ENCODE data around the gene BTBD16.

DNA sequence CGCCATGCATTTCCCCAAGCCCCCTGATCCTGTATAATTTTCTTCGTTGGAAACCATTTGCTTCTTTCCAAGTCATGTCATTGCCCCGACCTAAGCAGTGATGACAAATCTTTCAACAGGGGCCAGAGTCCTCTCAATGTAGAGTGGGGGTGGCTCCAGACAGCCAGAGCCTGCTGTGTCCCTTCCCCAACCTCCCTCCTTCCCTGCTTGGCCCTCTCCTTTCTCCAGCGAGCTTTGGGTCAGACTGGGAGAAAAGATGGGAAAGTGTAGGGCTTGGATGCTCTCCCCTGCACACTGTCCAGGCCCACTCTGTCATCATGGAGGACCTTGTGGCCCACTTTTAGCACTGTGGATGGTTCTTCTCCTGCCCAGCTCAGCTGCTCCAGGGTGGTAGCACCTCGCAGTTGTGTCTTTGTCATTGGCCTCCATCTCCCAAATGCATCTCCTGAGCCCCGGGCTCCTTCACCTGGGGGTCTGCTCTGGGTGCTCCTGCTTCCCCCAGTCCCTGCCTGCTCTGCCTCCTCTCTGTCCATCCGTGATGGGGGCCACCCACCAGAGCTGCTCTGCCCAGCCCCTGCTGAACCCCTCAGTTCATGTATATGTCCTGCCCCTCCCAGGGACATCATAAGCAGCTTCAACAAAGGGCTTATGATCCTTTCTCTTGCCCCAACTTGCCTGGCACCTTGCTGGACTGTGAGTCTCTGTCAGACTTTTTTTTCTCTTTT, 37.5 kb downstream of the BTBD16 start:
- TF ChIP-seq, protein P1, sequence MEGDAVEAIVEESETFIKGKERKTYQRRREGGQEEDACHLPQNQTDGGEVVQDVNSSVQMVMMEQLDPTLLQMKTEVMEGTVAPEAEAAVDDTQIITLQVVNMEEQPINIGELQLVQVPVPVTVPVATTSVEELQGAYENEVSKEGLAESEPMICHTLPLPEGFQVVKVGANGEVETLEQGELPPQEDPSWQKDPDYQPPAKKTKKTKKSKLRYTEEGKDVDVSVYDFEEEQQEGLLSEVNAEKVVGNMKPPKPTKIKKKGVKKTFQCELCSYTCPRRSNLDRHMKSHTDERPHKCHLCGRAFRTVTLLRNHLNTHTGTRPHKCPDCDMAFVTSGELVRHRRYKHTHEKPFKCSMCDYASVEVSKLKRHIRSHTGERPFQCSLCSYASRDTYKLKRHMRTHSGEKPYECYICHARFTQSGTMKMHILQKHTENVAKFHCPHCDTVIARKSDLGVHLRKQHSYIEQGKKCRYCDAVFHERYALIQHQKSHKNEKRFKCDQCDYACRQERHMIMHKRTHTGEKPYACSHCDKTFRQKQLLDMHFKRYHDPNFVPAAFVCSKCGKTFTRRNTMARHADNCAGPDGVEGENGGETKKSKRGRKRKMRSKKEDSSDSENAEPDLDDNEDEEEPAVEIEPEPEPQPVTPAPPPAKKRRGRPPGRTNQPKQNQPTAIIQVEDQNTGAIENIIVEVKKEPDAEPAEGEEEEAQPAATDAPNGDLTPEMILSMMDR (IDR thresholded peaks at IDR 0.05), result no peak
- TF ChIP-seq POLR2A (IDR thresholded peaks at IDR 0.05), result no peak
